HepG2 (cell line): ENCODE results near the gene SLC25A5. TPM values are rescaled to one million over a fixed set of nuclear protein-coding genes. Genes with fewer than 3 reads are reported as not detected.

Source experiments
- ADNP ChIP-seq: sonication (generic); formaldehyde crosslinking; IDR thresholded peaks from 2 replicates; pipeline ENCODE4 v1.4.0; 2020; ENCODE audit warnings: missing genetic modification reagents
- ARID2 ChIP-seq: sonication (generic); formaldehyde crosslinking; IDR thresholded peaks from 2 replicates; pipeline ENCODE4 v1.8.1; 2022; ENCODE audit warnings: mild to moderate bottlenecking, missing genetic modification reagents, borderline replicate concordance
- GATAD1 ChIP-seq: IDR thresholded peaks from 2 replicates; pipeline ENCODE4 v1.6.1; 2016; ENCODE audit warnings: missing genetic modification reagents, missing compliant biosample characterization
- HNRNPUL1 ChIP-seq: fragments of 200-400 bp; formaldehyde crosslinking; IDR thresholded peaks from 2 replicates; pipeline ENCODE4 v1.6.1; 2017; ENCODE audit warnings: low read depth, mild to moderate bottlenecking, low read length, moderate library complexity
- KMT2B ChIP-seq: IDR thresholded peaks from 2 replicates; pipeline ENCODE4 v1.6.1; 2016; ENCODE audit warnings: missing genetic modification reagents, missing compliant biosample characterization
- NFKBIZ ChIP-seq: IDR thresholded peaks from 2 replicates; pipeline ENCODE4 v1.6.1; 2018; ENCODE audit warnings: missing genetic modification reagents, missing compliant biosample characterization
- RBM39 ChIP-seq: fragments of 200-400 bp; formaldehyde crosslinking; IDR thresholded peaks from one replicate; pipeline ENCODE4 v1.6.1; 2018; ENCODE audit warnings: antibody characterized with exemption, mild to moderate bottlenecking, low read depth, low read length; ENCODE audit not compliant: poor library complexity, severe bottlenecking
- SAP130 ChIP-seq: IDR thresholded peaks from 2 replicates; pipeline ENCODE4 v1.6.1; 2016; ENCODE audit warnings: low read depth
- TP53 ChIP-seq: sonication (generic); formaldehyde crosslinking; conservative IDR thresholded peaks from 2 replicates; pipeline ENCODE4 v1.4.0; 2020; ENCODE audit warnings: missing genetic modification reagents
- ZFX ChIP-seq: sonication (generic); formaldehyde crosslinking; IDR thresholded peaks from 2 replicates; pipeline ENCODE4 v1.4.0; 2020; ENCODE audit warnings: mild to moderate bottlenecking, low read depth, missing genetic modification reagents, moderate library complexity
- ZNF224 ChIP-seq: sonication (generic); formaldehyde crosslinking; IDR thresholded peaks from 2 replicates; pipeline ENCODE4 v1.5.0; 2020; ENCODE audit warnings: mild to moderate bottlenecking, missing genetic modification reagents
- ZNF713 ChIP-seq: sonication (generic); formaldehyde crosslinking; IDR thresholded peaks from 2 replicates; pipeline ENCODE4 v1.4.0; 2020; ENCODE audit warnings: mild to moderate bottlenecking, missing genetic modification reagents
- ZNF747 ChIP-seq: sonication (generic); formaldehyde crosslinking; IDR thresholded peaks from 2 replicates; pipeline ENCODE4 v1.8.1; 2023; ENCODE audit warnings: missing genetic modification reagents, mild to moderate bottlenecking, borderline replicate concordance
- ZNF773 ChIP-seq: sonication (generic); formaldehyde crosslinking; IDR thresholded peaks from 2 replicates; pipeline ENCODE4 v1.4.0; 2020; ENCODE audit warnings: missing genetic modification reagents, borderline replicate concordance
- polyA plus RNA-seq, 8 experiments: library from polyadenylated mRNA; depleted of rRNA in 3 of 8; stranded (reverse) in 7 of 8; unstranded in 1 of 8; fragments of >200 nt; fragmentation: Illumina TruSeq in 4 of 8; extraction: Trizol in 4 of 8; gene quantifications; 2 replicates each; pipeline versions ENCODE4 v1.2.1 to v1.2.3, GENCODE V29; 2011 to 2016; ENCODE audit warnings: low read depth in 4 of 8, missing spikeins in 1 of 8, mixed read lengths in 1 of 8; ENCODE audit not compliant: insufficient read depth in 1 of 8
- total RNA-seq, 5 experiments: library from RNA; depleted of rRNA; stranded (reverse); fragments of >200 nt; fragmentation: Illumina TruSeq; extraction: Trizol; gene quantifications; 2 replicates each; pipeline ENCODE4 v1.2.3, GENCODE V29; 2016; ENCODE audit warnings: low read depth in 1 of 5
- TF ChIP-seq, protein P1 (sequence below): sonication (generic); formaldehyde crosslinking; conservative IDR thresholded peaks from 2 replicates; pipeline ENCODE4 v1.4.0; 2020; ENCODE audit warnings: mild to moderate bottlenecking, missing genetic modification reagents, moderate library complexity
- TF ChIP-seq, protein P2 (sequence below), 2 experiments: sonication (generic) in 1 of 2; formaldehyde crosslinking in 1 of 2; IDR thresholded peaks; 2 replicates each; pipeline versions ENCODE4 v1.4.0 to v1.6.1; 2018 to 2020; ENCODE audit warnings: missing genetic modification reagents in 2 of 2, borderline replicate concordance in 1 of 2, low read depth in 1 of 2, mild to moderate bottlenecking in 1 of 2, missing biosample characterization in 1 of 2
- TF ChIP-seq, protein P3 (sequence below): sonication (generic); formaldehyde crosslinking; IDR thresholded peaks from 2 replicates; pipeline ENCODE4 v1.5.0; 2020; ENCODE audit warnings: mild to moderate bottlenecking, missing genetic modification reagents, moderate library complexity
- TF ChIP-seq, protein P4 (sequence below): sonication (generic); formaldehyde crosslinking; IDR thresholded peaks from 2 replicates; pipeline ENCODE4 v1.9.0; 2021; ENCODE audit warnings: missing genetic modification reagents, mild to moderate bottlenecking, borderline replicate concordance
- TF ChIP-seq, protein P5 (sequence below): IDR thresholded peaks from 2 replicates; pipeline ENCODE4 v1.6.1; 2016; ENCODE audit warnings: missing compliant biosample characterization, missing genetic modification reagents, borderline replicate concordance

The SLC25A5 gene
- total and polyA plus RNA-seq, 2 of the 13 experiments (the other 11 are each of a cell fraction or from before 2014, with no cell fraction given), result 300 to 402 TPM

DNA sequence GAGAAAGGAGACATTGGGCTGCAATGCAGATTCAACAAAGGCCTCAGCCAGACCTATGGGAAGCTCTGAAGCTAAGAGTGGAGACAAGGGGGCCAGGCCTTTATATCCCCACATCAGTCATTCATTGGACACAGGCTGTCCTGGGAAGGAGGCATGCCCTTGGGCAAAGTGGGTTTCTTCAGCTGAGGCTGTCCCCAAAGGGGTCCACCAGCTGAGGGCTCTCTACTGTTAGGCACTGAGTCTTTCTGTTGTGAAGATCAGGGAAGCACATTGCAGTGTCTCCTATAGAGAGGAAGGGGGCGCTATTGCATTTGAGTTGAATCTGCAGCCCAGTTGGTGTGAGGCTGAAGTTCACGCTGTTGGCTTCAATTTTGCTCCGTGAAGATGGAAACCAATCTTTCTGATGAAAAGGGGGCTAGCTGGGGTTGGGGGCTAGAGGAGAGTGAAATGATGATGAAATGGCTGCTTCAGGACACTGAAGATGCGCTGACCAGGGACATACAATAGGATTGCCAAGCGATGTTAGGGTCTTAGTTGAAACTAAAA lies 48.0 kb downstream of the SLC25A5 start (continued):
- TF ChIP-seq, protein P1, sequence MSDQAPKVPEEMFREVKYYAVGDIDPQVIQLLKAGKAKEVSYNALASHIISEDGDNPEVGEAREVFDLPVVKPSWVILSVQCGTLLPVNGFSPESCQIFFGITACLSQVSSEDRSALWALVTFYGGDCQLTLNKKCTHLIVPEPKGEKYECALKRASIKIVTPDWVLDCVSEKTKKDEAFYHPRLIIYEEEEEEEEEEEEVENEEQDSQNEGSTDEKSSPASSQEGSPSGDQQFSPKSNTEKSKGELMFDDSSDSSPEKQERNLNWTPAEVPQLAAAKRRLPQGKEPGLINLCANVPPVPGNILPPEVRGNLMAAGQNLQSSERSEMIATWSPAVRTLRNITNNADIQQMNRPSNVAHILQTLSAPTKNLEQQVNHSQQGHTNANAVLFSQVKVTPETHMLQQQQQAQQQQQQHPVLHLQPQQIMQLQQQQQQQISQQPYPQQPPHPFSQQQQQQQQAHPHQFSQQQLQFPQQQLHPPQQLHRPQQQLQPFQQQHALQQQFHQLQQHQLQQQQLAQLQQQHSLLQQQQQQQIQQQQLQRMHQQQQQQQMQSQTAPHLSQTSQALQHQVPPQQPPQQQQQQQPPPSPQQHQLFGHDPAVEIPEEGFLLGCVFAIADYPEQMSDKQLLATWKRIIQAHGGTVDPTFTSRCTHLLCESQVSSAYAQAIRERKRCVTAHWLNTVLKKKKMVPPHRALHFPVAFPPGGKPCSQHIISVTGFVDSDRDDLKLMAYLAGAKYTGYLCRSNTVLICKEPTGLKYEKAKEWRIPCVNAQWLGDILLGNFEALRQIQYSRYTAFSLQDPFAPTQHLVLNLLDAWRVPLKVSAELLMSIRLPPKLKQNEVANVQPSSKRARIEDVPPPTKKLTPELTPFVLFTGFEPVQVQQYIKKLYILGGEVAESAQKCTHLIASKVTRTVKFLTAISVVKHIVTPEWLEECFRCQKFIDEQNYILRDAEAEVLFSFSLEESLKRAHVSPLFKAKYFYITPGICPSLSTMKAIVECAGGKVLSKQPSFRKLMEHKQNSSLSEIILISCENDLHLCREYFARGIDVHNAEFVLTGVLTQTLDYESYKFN (CRISPR knock-in tag), result no peak
- TF ChIP-seq ZNF224 (no peak), TP53 (CRISPR knock-in tag) (no peak), RBM39 (no peak), GATAD1 (no peak; the same call in 1 of the 2 replicates), ADNP (CRISPR knock-in tag) (no peak), ARID2 (no peak), ZFX (peak; percentile 41; the same call in 1 of the 2 replicates), HNRNPUL1 (no peak), NFKBIZ (CRISPR knock-in tag) (no peak), ZNF713 (CRISPR knock-in tag) (no peak), KMT2B (CRISPR knock-in tag) (no peak), ZNF773 (CRISPR knock-in tag) (no peak), SAP130 (CRISPR knock-in tag) (0 out of 2 replicates have a peak, but pooled peaks have one; percentile 16), ZNF747 (CRISPR knock-in tag) (no peak)
- TF ChIP-seq, protein P2, sequence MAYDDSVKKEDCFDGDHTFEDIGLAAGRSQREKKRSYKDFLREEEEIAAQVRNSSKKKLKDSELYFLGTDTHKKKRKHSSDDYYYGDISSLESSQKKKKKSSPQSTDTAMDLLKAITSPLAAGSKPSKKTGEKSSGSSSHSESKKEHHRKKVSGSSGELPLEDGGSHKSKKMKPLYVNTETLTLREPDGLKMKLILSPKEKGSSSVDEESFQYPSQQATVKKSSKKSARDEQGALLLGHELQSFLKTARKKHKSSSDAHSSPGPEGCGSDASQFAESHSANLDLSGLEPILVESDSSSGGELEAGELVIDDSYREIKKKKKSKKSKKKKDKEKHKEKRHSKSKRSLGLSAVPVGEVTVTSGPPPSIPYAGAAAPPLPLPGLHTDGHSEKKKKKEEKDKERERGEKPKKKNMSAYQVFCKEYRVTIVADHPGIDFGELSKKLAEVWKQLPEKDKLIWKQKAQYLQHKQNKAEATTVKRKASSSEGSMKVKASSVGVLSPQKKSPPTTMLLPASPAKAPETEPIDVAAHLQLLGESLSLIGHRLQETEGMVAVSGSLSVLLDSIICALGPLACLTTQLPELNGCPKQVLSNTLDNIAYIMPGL (CRISPR knock-in tag; IDR thresholded peaks at IDR 0.05; ENCODE audit: borderline replicate concordance in 1 of 2, low read depth in 1 of 2), result peak in 1 of 2 experiments; percentile 62; a peak in 2 of 4 replicates
- TF ChIP-seq, protein P3, sequence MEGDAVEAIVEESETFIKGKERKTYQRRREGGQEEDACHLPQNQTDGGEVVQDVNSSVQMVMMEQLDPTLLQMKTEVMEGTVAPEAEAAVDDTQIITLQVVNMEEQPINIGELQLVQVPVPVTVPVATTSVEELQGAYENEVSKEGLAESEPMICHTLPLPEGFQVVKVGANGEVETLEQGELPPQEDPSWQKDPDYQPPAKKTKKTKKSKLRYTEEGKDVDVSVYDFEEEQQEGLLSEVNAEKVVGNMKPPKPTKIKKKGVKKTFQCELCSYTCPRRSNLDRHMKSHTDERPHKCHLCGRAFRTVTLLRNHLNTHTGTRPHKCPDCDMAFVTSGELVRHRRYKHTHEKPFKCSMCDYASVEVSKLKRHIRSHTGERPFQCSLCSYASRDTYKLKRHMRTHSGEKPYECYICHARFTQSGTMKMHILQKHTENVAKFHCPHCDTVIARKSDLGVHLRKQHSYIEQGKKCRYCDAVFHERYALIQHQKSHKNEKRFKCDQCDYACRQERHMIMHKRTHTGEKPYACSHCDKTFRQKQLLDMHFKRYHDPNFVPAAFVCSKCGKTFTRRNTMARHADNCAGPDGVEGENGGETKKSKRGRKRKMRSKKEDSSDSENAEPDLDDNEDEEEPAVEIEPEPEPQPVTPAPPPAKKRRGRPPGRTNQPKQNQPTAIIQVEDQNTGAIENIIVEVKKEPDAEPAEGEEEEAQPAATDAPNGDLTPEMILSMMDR (CRISPR knock-in tag), result peak; percentile 86
- TF ChIP-seq, protein P4, sequence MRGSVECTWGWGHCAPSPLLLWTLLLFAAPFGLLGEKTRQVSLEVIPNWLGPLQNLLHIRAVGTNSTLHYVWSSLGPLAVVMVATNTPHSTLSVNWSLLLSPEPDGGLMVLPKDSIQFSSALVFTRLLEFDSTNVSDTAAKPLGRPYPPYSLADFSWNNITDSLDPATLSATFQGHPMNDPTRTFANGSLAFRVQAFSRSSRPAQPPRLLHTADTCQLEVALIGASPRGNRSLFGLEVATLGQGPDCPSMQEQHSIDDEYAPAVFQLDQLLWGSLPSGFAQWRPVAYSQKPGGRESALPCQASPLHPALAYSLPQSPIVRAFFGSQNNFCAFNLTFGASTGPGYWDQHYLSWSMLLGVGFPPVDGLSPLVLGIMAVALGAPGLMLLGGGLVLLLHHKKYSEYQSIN (CRISPR knock-in tag), result no peak
- TF ChIP-seq, protein P5, sequence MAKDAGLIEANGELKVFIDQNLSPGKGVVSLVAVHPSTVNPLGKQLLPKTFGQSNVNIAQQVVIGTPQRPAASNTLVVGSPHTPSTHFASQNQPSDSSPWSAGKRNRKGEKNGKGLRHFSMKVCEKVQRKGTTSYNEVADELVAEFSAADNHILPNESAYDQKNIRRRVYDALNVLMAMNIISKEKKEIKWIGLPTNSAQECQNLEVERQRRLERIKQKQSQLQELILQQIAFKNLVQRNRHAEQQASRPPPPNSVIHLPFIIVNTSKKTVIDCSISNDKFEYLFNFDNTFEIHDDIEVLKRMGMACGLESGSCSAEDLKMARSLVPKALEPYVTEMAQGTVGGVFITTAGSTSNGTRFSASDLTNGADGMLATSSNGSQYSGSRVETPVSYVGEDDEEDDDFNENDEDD (CRISPR knock-in tag), result no peak
